ENCODE results near the gene CNTD1.

The CNTD1 gene

DNA sequence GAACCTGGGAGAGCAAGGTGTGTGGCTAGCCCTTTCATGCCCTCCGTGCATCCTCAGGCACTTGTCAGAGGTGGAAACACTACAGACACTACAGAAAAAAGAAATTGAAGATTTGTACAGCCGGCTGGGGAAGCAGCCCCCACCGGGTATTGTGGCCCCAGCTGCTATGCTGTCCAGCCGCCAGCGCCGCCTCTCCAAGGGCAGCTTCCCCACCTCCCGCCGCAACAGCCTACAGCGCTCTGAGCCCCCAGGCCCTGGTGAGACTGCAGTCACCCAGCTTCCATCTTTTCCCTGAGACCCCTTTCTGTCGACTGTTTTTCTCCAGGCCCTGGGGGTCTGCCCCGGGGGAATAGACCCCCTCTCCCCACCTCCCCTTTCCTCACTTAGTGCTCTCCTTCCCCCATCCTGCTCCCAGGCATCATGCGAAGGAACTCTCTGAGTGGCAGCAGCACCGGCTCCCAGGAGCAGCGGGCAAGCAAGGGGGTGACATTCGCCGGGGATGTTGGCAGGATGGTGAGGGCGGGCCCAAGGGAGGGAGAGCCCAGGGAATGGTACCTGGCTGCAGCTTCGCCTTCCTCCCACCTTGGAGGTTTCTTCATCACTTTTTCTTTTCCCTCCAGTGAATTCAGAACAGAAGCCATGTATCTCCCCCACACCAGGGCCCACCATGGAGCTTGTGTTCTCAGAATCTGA lies 2.4 kb upstream of the CNTD1 start:
- peaks cover 7% of the 10 kb centered on the region for H3K79me1 ChIP-seq (ENCODE audit: low read length)
- no peaks in the 10 kb centered on the region for H3K79me2 ChIP-seq (ENCODE audit: control insufficient read depth, insufficient read depth, low read length)
- no peak overlapping the region for H3K27ac ChIP-seq (ENCODE audit: low read depth, low read length)
- H2AK5ac ChIP-seq (ENCODE audit: low read length), result no peak overlapping the region
- no peak overlapping the region for H4K8ac ChIP-seq (ENCODE audit: low read depth, low read length)
- no peaks in the 10 kb centered on the region for H3K36me3 ChIP-seq (ENCODE audit: control insufficient read depth, insufficient read depth, low read length)
- no CpG with 5 or more reads among the region's 18 CpGs for WGBS (ENCODE audit: extremely low coverage, insufficient coverage, low lambda C conversion rate)
- H3K56ac ChIP-seq (ENCODE audit: low read length), result no peak overlapping the region
- no peaks in the 10 kb centered on the region for H3K27me3 ChIP-seq (ENCODE audit: insufficient read depth, low read length, poor library complexity)
- no peak overlapping the region for H3K18ac ChIP-seq (ENCODE audit: low read length)
- no peak overlapping the region for H3K9ac ChIP-seq (ENCODE audit: low read length)
- no peak overlapping the region for H3K23ac ChIP-seq (ENCODE audit: low read length)
- no peak overlapping the region for H4K5ac ChIP-seq (ENCODE audit: low read length)
- H3K4ac ChIP-seq (ENCODE audit: low read depth, low read length), result no peak overlapping the region
- peaks cover 6% of the 10 kb centered on the region for H3K4me1 ChIP-seq (ENCODE audit: control insufficient read depth, low read depth, low read length)
- no peak overlapping the region for H2BK5ac ChIP-seq (ENCODE audit: low read length)
- H3K4me3 ChIP-seq (ENCODE audit: low read length), result no peak overlapping the region
- no peak overlapping the region for H3K4me2 ChIP-seq (ENCODE audit: low read length)
- H2BK120ac ChIP-seq (ENCODE audit: low read depth, low read length), result no peak overlapping the region
- no peak for DNase-seq
- no peak overlapping the region for H2BK15ac ChIP-seq (replicated peaks; ENCODE audit: low read depth)

DNA sequence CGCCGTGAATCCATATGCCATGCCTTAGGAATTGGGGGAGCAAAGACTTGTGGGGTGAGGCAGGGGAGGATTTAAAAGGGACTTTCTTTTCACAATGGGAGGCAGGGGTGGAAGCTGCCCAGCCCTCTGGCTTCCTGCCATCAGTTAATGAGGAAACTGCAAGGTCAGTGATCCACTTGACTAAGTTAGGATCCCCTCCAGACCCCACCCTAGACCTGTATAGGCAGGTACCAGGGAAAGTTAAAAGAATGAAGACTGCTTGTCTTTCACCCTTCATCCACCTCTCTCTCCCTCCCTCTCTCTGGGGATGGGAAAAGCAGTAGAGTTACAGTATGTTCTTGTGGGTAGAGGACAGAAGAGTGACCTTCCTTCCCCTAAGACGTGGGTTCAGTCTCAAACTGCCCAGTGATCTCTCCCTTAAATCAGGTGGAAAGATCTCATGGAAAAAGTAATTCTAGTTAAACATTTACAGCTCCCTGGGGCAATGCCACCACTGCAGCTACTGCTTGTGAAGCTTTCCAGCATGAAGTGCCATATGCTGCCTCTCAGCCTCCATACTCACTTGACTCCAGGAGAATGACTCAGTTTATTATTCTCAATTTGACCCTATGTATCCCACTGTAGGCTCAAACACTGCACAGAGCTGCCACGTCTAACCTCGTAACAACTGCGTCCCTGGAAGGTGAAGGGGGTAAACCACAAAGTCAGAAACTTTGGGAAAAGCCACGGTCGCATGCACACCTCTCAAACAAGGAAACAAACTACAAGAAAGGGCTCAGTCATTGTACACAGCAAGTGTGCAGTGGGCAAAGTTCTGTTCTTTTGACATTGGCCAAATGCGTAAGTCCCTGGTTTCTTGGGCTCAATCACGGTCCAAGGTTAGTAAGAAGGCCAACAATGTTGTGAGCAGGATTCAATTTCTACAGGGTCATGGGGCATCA lies 1.3 kb upstream of the CNTD1 start:
- H3K4me1 ChIP-seq (ENCODE audit: control insufficient read depth, low read depth, low read length), result peaks cover 6% of the 10 kb centered on the region
- no peaks in the 10 kb centered on the region for H3K36me3 ChIP-seq (ENCODE audit: control insufficient read depth, insufficient read depth, low read length)
- H3K4me2 ChIP-seq (ENCODE audit: low read length), result peak overlapping the region; percentile 67
- H3K79me1 ChIP-seq (ENCODE audit: low read length), result peaks cover 7% of the 10 kb centered on the region
- peak overlapping the region; percentile 73 for H3K4me3 ChIP-seq (ENCODE audit: low read length)
- no peaks in the 10 kb centered on the region for H3K27me3 ChIP-seq (ENCODE audit: insufficient read depth, low read length, poor library complexity)
- H3K79me2 ChIP-seq (ENCODE audit: control insufficient read depth, insufficient read depth, low read length), result no peaks in the 10 kb centered on the region
- H2BK5ac ChIP-seq (ENCODE audit: low read length), result no peak overlapping the region
- WGBS (ENCODE audit: extremely low coverage, insufficient coverage, low lambda C conversion rate), result no CpG with 5 or more reads among the region's 10 CpGs
- H3K18ac ChIP-seq (ENCODE audit: low read length), result no peak overlapping the region
- H2BK15ac ChIP-seq (replicated peaks; ENCODE audit: low read depth), result no peak overlapping the region
- H4K8ac ChIP-seq (ENCODE audit: low read depth, low read length), result no peak overlapping the region
- no peak overlapping the region for H2AK5ac ChIP-seq (ENCODE audit: low read length)
- H3K27ac ChIP-seq (ENCODE audit: low read depth, low read length), result no peak overlapping the region
- no peak overlapping the region for H3K23ac ChIP-seq (ENCODE audit: low read length)
- H4K5ac ChIP-seq (ENCODE audit: low read length), result no peak overlapping the region
- DNase-seq, result no peak
- no peak overlapping the region for H2BK120ac ChIP-seq (ENCODE audit: low read depth, low read length)
- H3K56ac ChIP-seq (ENCODE audit: low read length), result peak overlapping the region; percentile 97
- no peak overlapping the region for H3K4ac ChIP-seq (ENCODE audit: low read depth, low read length)
- peak overlapping the region; percentile 94 for H3K9ac ChIP-seq (ENCODE audit: low read length)

DNA sequence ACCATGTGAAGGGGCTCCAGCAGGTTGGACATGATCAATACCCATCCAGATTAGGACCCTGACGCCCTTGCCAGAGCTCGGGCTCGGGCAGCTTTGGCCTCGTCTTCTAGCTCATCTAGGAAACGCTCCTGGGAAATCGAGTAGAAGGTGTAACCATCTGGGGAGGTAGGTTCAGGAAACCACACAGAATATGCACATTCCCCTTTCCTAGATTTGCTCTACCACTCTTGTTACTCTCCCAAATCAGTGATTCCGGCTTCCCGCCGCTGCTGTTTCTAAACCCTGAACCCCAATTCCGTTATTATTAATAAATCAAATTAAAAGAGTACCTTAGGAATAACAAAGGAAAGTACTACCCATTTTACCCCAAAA lies 664 bp upstream of the CNTD1 start:
- no peak overlapping the region for H2BK5ac ChIP-seq (ENCODE audit: low read length)
- H3K23ac ChIP-seq (ENCODE audit: low read length), result no peak overlapping the region
- no CpG with 5 or more reads among the region's 10 CpGs for WGBS (ENCODE audit: extremely low coverage, insufficient coverage, low lambda C conversion rate)
- no peak overlapping the region for H3K4ac ChIP-seq (ENCODE audit: low read depth, low read length)
- no peak overlapping the region for H4K5ac ChIP-seq (ENCODE audit: low read length)
- peaks cover 6% of the 10 kb centered on the region for H3K4me1 ChIP-seq (ENCODE audit: control insufficient read depth, low read depth, low read length)
- peak overlapping the region; percentile 97 for H3K56ac ChIP-seq (ENCODE audit: low read length)
- no peak for DNase-seq
- no peak overlapping the region for H2AK5ac ChIP-seq (ENCODE audit: low read length)
- peaks cover 7% of the 10 kb centered on the region for H3K79me1 ChIP-seq (ENCODE audit: low read length)
- no peaks in the 10 kb centered on the region for H3K36me3 ChIP-seq (ENCODE audit: control insufficient read depth, insufficient read depth, low read length)
- H3K18ac ChIP-seq (ENCODE audit: low read length), result no peak overlapping the region
- H3K9ac ChIP-seq (ENCODE audit: low read length), result peak overlapping the region; percentile 94
- no peaks in the 10 kb centered on the region for H3K27me3 ChIP-seq (ENCODE audit: insufficient read depth, low read length, poor library complexity)
- H3K79me2 ChIP-seq (ENCODE audit: control insufficient read depth, insufficient read depth, low read length), result no peaks in the 10 kb centered on the region
- peak overlapping the region; percentile 73 for H3K4me3 ChIP-seq (ENCODE audit: low read length)
- no peak overlapping the region for H2BK15ac ChIP-seq (replicated peaks; ENCODE audit: low read depth)
- no peak overlapping the region for H3K27ac ChIP-seq (ENCODE audit: low read depth, low read length)
- peak overlapping the region; percentile 67 for H3K4me2 ChIP-seq (ENCODE audit: low read length)
- no peak overlapping the region for H2BK120ac ChIP-seq (ENCODE audit: low read depth, low read length)
- no peak overlapping the region for H4K8ac ChIP-seq (ENCODE audit: low read depth, low read length)

DNA sequence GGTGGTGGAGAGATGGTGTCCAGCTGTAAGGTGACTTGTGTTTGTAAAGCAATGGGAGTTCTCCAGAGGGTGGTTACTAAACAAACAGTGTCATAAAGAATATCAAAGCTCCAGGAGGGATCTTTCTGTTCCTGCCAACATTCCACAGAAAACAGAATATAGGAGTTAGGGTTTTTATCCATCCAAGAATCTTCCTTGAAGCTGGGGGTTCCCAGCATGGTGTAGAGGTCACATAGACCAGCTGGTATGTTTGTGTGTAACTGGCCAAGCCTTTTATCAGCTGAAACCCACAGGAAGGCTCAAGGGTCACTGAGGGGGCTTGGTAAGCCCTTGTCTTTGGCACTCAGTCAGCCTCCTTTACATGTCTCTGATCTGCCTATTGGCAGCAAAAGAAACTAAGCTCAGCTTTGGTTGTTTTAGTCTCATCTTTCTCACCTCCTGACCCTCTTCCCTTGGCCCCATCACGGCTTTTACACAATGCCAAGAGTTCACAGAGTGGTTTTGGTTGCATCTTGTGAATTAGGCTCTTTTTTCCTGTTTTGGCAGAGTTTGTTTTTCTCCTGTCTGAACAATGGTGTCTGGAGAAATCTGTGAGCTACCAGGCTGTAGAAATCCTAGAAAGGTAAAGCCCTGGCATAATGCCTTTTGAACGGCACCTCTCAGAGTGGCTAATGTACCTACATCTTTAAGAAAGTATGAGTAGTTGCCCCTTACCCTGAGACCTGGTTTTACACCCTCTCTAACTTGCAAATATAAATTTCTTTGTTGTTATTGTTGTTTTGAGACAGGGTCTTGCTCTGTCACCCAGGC lies 4.6 kb downstream of the CNTD1 start:
- WGBS (ENCODE audit: extremely low coverage, insufficient coverage, low lambda C conversion rate), result no CpG with 5 or more reads among the region's 2 CpGs

DNA sequence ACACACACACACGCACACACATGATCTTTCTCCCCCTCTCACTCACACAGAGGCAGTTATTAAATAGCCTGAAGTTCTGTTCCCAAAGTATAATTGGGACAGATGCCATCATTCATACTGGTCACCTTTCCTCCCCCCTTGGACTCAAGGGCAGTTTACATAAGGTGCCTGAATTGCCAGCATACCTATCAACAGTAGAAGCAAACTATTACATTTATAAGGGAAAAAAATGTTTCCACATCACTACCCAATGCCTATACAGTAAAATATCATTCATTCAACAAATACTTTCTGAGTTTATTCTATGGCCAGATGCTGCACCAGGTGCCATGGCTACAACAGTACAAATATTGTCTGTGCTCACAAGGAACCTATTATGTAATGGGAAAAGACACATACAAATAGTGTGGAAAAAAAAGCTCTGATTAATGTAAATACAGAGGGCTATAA lies 6.3 kb downstream of the CNTD1 start:
- H3K27me3 ChIP-seq (ENCODE audit: insufficient read depth, low read length, poor library complexity), result no peaks in the 10 kb centered on the region
- no peak overlapping the region for H3K23ac ChIP-seq (ENCODE audit: low read length)
- H3K27ac ChIP-seq (ENCODE audit: low read depth, low read length), result no peak overlapping the region
- H3K4ac ChIP-seq (ENCODE audit: low read depth, low read length), result no peak overlapping the region
- no peak overlapping the region for H3K9ac ChIP-seq (ENCODE audit: low read length)
- no peak overlapping the region for H3K4me2 ChIP-seq (ENCODE audit: low read length)
- no peak for DNase-seq
- no peak overlapping the region for H4K5ac ChIP-seq (ENCODE audit: low read length)
- H3K4me1 ChIP-seq (ENCODE audit: control insufficient read depth, low read depth, low read length), result no peaks in the 10 kb centered on the region
- H2BK5ac ChIP-seq (ENCODE audit: low read length), result no peak overlapping the region
- no peak overlapping the region for H3K18ac ChIP-seq (ENCODE audit: low read length)
- no peaks in the 10 kb centered on the region for H3K36me3 ChIP-seq (ENCODE audit: control insufficient read depth, insufficient read depth, low read length)
- H4K8ac ChIP-seq (ENCODE audit: low read depth, low read length), result no peak overlapping the region
- no peaks in the 10 kb centered on the region for H3K79me2 ChIP-seq (ENCODE audit: control insufficient read depth, insufficient read depth, low read length)
- H3K4me3 ChIP-seq (ENCODE audit: low read length), result no peak overlapping the region
- H2AK5ac ChIP-seq (ENCODE audit: low read length), result no peak overlapping the region
- H2BK120ac ChIP-seq (ENCODE audit: low read depth, low read length), result no peak overlapping the region
- no peak overlapping the region for H3K56ac ChIP-seq (ENCODE audit: low read length)
- no peaks in the 10 kb centered on the region for H3K79me1 ChIP-seq (ENCODE audit: low read length)
- no CpG with 5 or more reads among the region's 1 CpG for WGBS (ENCODE audit: extremely low coverage, insufficient coverage, low lambda C conversion rate)
- no peak overlapping the region for H2BK15ac ChIP-seq (replicated peaks; ENCODE audit: low read depth)

More for the DNA sequence above, 4.6 kb downstream of the CNTD1 start:
- H3K9ac ChIP-seq (ENCODE audit: low read length), result no peak overlapping the region
- no peaks in the 10 kb centered on the region for H3K79me2 ChIP-seq (ENCODE audit: control insufficient read depth, insufficient read depth, low read length)
- H3K36me3 ChIP-seq (ENCODE audit: control insufficient read depth, insufficient read depth, low read length), result no peaks in the 10 kb centered on the region
- no peak overlapping the region for H3K18ac ChIP-seq (ENCODE audit: low read length)
- H3K4me2 ChIP-seq (ENCODE audit: low read length), result no peak overlapping the region
- no peak overlapping the region for H3K4me3 ChIP-seq (ENCODE audit: low read length)
- H3K79me1 ChIP-seq (ENCODE audit: low read length), result no peaks in the 10 kb centered on the region
- H2BK5ac ChIP-seq (ENCODE audit: low read length), result no peak overlapping the region
- H2BK15ac ChIP-seq (replicated peaks; ENCODE audit: low read depth), result no peak overlapping the region
- H3K23ac ChIP-seq (ENCODE audit: low read length), result no peak overlapping the region
- H3K27me3 ChIP-seq (ENCODE audit: insufficient read depth, low read length, poor library complexity), result no peaks in the 10 kb centered on the region
- no peak overlapping the region for H2AK5ac ChIP-seq (ENCODE audit: low read length)
- no peak overlapping the region for H2BK120ac ChIP-seq (ENCODE audit: low read depth, low read length)
- H4K5ac ChIP-seq (ENCODE audit: low read length), result no peak overlapping the region
- no peak overlapping the region for H3K56ac ChIP-seq (ENCODE audit: low read length)
- DNase-seq, result no peak
- no peak overlapping the region for H3K4ac ChIP-seq (ENCODE audit: low read depth, low read length)
- no peaks in the 10 kb centered on the region for H3K4me1 ChIP-seq (ENCODE audit: control insufficient read depth, low read depth, low read length)
- H4K8ac ChIP-seq (ENCODE audit: low read depth, low read length), result no peak overlapping the region
- no peak overlapping the region for H3K27ac ChIP-seq (ENCODE audit: low read depth, low read length)

All from mesendoderm (in vitro differentiated cells).